ENCODE results near the gene RELL1.
"Not testable (repeated sequence)": the region's sequence is repeated elsewhere in the genome, so short reads cannot be mapped to it uniquely, and the experiment has no call there.

Gene RELL1

GRCh38 chr4:37693030-37693429 lies 6.9 kb upstream of the RELL1 start:
- no peak for DNase-seq (ENCODE audit: low spot score)

GRCh38 chr4:37690976-37691375 lies 4.8 kb upstream of the RELL1 start:
- no peak for DNase-seq (ENCODE audit: low spot score)

- DNase-seq (ENCODE audit: low spot score), result no peak
Observed at GRCh38 chr4:37689353-37690095, 3.3 kb upstream of the RELL1 start.

GRCh38 chr4:37687681-37688080 lies 1.5 kb upstream of the RELL1 start:
- DNase-seq (ENCODE audit: low spot score), result no peak

GRCh38 chr4:37687194-37687562 lies 1.0 kb upstream of the RELL1 start:
- DNase-seq (ENCODE audit: low spot score), result no peak

- DNase-seq (ENCODE audit: low spot score), result peak; percentile 36
Observed at GRCh38 chr4:37685823-37686372, 278 bp downstream of the RELL1 start.

- no peak for DNase-seq (ENCODE audit: low spot score)
Observed at GRCh38 chr4:37685161-37685822, 884 bp downstream of the RELL1 start.

GRCh38 chr4:37684154-37684553 lies 2.0 kb downstream of the RELL1 start:
- DNase-seq (ENCODE audit: low spot score), result no peak

GRCh38 chr4:37682701-37683401 lies 3.3 kb downstream of the RELL1 start:
- no peak for DNase-seq (ENCODE audit: low spot score)

GRCh38 chr4:37680089-37680488 lies 6.1 kb downstream of the RELL1 start:
- no peak for DNase-seq (ENCODE audit: low spot score)

- DNase-seq (ENCODE audit: low spot score), result no peak
Observed at GRCh38 chr4:37679301-37679700, 6.9 kb downstream of the RELL1 start.

- no peak for DNase-seq (ENCODE audit: low spot score)
Observed at GRCh38 chr4:37678624-37679023, 7.6 kb downstream of the RELL1 start.

- DNase-seq (ENCODE audit: low spot score), result no peak
Observed at GRCh38 chr4:37675587-37676290, 10.4 kb downstream of the RELL1 start.

GRCh38 chr4:37674439-37674838 lies 11.7 kb downstream of the RELL1 start:
- no peak for DNase-seq (ENCODE audit: low spot score)

GRCh38 chr4:37673538-37674192 lies 12.5 kb downstream of the RELL1 start:
- DNase-seq (ENCODE audit: low spot score), result no peak

GRCh38 chr4:37671072-37671471 lies 15.1 kb downstream of the RELL1 start:
- DNase-seq (ENCODE audit: low spot score), result no peak

- no peak for DNase-seq (ENCODE audit: low spot score)
Observed at GRCh38 chr4:37670249-37670648, 15.9 kb downstream of the RELL1 start.

GRCh38 chr4:37669124-37669523 lies 17.1 kb downstream of the RELL1 start:
- not testable (repeated sequence) for DNase-seq (ENCODE audit: low spot score)

GRCh38 chr4:37667197-37668100 lies 18.7 kb downstream of the RELL1 start:
- no peak for DNase-seq (ENCODE audit: low spot score)

GRCh38 chr4:37666625-37667071 lies 19.5 kb downstream of the RELL1 start:
- DNase-seq (ENCODE audit: low spot score), result peak; percentile 72

Data from SW480 (cell line).